Mucosa of gallbladder (tissue), 1 donor: ENCODE results near the gene TGFBR3. TPM values are rescaled to one million over a fixed set of nuclear protein-coding genes. Genes with fewer than 3 reads are reported as not detected.
"Not testable (repeated sequence)": the region's sequence is repeated elsewhere in the genome, so short reads cannot be mapped to it uniquely, and the experiment has no call there.

Source experiments
- DNase-seq: peaks from one replicate; pipeline ENCODE4 v3.0.0-alpha.2; 2020; ENCODE audit warnings: low spot score
- total RNA-seq: library from RNA; stranded (reverse); gene quantifications from one replicate; pipeline ENCODE4 v1.2.1, GENCODE V29; 2021
- donor health status: DM: no; HTN: no; CAD: no.

TGFBR3 gene
- total RNA-seq, 1 donor from 2014 or later = 54.4 TPM

- no peak for DNase-seq
Observed at GRCh38 chr1:91884459-91885212, 1.3 kb downstream of the TGFBR3 start.

- no peak for DNase-seq
Observed at GRCh38 chr1:91883470-91883869, 2.5 kb downstream of the TGFBR3 start.

DNA sequence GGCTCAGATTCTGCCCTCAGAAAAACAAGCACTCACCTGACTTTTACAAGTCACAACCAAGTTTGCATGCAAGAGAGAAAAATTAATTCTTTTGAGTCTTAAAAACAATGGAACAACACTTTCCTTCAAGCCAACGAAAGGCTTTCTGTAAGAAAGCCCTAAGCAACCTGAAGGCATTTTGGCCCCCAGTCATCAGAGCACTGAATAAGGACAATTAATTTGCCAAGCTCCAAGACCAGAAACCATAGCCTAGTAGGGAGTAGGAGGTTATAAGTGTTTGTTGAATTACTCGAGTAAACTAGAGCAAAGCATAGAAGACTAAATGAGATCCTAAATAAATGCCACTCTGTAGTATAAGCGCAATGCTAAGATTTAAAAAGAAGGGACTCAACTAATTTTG is 4.7 kb downstream of the TGFBR3 start:
- no peak for DNase-seq

DNA sequence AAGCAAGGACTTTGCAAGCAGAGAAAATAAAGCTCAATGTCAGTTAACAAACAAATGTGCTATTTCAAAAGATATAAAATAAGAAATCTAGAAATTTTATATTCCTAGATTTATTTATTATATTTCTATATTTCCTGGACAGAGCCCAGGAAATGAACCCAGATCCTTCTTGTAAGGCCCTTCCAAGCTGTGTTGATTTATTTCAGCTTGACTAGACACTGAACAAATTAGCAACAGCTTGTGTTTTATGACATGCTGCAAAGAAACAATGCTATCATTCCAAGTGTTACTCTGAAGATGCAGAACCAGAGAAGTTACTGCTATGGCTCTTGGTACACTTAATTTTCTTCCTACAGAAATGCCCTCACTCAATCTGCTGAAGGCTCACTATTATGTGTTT is 6.2 kb downstream of the TGFBR3 start:
- DNase-seq = no peak

DNA sequence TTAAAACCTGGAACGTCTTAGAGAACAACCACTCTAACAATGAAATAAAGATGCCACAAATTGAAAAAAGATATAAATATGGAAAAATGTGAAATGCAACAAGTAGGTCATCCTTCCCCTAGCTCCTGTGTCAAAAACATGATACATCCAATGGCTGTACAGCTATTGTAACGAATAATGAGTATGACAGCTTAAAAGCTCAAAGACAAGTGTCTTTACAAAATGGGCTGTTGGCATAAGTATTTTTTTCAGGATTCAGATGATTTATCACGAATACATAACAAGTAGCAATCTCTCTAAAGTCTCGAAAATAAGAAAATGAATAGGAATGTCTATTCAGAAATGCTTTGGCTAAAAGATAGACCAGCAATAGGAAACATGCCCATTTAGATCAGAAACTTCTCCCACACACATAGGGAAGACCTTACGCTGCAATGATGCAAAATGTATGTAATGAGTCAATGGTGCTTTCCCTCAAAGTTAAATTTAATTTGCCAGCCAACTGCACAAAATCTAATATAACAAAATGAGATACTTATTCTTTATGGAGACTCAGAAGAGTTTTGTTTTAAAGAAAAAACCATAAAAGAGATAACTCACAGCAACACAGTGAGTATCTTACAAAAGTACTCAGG is 8.3 kb downstream of the TGFBR3 start:
- DNase-seq = no peak

DNA sequence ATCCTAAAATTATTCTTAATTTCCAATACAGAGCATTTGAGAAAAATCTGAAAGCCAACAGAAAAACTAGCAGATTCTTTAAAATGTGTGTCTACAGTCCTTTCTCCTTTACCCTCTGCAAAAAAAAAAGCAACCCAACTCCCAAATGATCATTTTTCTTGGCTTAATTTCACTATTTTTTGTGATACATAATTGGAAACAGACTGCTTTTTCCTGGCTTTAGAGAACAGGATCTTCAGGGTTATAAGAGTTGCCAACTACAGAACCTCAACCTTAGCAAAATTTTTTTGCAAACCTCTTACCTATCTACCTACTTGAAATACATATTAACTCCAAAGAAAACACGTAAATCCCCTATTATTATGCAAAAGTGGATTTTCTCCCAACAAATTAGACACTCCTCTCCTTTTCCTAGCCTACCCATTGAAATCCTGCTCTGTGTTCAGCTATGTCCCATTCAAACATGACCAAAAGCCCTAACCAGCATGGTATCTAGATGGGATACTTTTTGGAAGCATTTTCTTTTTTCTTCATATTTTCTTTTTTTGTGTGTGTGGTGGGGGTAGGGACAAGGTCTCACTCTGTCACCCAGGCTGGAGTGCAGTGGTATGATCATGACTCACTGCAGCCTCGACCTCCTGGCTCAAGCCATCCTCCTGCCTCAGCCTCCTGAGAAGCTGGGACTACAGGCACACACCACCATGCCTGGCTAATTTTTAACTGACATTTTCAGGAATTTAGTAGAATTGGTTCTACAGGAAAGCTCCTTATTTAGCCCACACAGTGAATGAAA is 9.0 kb downstream of the TGFBR3 start:
- DNase-seq = no peak

DNA sequence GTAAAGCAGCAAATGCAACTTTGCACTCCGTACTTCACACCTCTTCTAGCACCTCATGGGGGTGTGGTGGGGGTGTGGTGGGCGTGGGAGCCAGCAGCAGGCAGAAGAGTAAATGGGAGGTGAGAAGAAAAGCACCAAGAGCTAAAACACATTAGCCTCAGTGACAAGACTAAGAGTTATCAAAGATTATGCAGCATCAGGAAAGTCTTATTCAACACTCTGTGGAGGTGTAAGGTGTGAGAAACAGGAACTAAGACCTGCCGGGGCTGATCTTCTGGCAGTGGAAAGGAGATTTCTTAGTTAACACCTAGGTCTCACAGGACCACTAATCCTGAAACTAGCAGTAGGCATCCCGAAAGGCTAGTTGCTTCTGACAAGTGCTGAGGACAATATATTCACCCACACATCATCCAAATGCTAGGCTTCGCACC is 9.9 kb downstream of the TGFBR3 start:
- no peak for DNase-seq

DNA sequence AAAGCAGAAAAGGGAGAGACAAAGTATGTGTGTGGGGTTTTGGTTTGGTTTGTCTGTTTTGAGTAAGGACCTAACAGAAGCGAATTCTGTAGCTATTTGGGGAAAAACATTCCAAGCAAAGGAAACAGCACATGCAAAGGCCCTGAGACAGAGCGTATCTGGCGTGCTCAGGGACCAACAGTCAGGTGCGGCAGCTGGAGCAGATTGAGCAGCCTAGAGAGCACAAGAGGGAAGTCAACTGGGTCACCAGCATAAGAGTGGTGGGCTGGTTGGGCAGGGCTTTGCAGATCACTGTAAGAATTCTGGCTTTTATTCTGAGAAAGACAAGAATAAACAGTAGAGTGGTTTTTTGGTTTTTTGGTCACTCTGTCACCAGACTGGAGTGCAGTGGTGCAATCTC is 11.8 kb downstream of the TGFBR3 start:
- DNase-seq = no peak

DNA sequence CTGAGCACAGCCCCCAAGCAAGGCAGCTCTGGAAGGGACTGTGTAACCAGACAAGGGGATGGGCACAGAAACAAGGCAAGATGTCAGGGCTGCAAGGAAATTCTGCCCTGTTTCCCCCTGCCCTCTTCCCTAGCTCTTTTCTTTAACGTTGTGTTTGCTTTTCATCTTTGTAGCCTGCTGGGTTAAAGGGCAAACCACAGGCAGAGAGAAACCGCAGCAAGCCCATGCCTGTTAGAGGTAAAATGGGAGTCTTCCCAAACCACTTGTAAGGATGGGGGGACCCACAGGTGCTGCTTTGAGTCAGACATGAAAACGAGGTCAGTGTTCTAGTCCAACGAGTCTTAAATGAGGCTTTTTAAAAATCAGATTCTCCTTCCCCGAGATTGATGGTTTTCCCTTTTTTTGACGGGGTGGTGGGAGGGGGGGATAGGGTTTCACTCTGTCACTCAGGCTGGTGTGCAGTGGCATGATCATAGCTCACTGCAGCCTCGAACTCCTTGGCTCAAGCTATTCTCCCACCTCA is 13.3 kb downstream of the TGFBR3 start:
- no peak for DNase-seq

DNA sequence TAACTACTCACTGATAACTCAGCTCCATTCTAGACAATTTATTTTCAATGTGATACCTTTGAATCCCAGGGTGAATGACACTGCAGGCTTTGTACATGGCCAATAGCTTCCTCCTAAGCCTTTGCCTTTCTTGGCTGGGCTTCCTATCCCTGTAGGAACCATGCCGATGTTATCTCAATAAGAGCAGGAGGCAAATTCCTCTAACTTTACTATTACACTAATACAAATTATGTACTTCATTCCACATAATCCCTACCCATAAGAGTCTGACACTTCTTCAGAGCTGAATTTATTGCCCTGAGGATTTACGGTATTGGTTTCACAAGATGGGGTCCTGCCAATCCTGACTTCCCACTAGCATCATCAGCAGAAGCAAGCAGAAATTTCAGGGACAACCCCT is 14.0 kb downstream of the TGFBR3 start:
- no peak for DNase-seq

GRCh38 chr1:91870322-91870721 is 15.6 kb downstream of the TGFBR3 start:
- no peak for DNase-seq

DNA sequence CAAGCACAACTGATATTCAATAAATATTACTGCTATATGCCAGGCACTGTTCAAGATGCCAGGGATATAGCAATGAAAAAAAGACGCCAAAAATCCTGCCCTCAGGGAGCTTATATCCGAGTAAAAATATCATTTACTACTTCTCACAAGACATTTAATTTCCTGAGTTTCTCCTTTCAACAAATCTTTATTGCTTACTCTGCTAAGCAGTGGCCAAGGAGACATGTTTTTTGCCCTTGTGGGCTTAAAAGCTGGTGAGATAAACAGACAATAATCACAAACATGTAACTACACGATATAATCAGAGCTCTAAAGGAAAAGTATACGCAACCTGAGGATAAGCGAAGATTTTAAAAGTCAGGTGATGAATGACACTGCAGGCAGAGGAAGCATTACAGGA is 19.5 kb downstream of the TGFBR3 start:
- no peak for DNase-seq

GRCh38 chr1:91864017-91864700 is 21.8 kb downstream of the TGFBR3 start:
- no peak for DNase-seq

- no peak for DNase-seq
Observed at GRCh38 chr1:91863498-91863897, 22.5 kb downstream of the TGFBR3 start.

GRCh38 chr1:91862120-91862519 is 23.8 kb downstream of the TGFBR3 start:
- DNase-seq = no peak

DNA sequence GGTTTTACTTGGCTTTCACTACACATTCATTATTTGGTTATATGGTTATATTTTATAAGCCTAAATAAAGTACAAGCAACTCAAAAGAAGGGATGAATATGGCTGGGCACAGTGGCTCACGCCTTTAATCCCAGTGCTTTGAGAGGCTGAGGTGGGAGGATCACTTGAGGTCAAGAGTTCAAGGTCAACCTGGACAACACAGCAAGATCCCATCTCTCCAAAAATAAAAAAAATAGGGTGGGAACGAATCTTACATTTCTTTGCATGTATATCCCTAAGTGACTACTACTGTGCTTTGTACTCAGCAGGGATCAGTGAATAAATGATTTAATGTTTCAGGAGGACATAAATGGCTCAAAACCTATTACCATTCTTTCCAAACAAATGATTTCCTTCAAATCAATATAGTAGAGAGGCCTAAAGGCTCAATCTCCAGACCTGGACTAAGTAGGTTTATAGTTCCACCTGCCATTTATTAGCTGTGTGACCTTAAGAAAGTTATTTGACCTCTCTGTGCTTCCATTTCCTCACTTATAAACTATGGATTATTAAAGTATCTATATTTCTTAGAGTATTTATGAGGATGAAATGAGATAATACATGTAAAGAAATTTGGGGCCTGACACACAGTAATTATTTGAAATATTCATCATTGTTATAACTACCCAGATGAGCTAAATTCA is 28.3 kb downstream of the TGFBR3 start:
- DNase-seq = no peak

GRCh38 chr1:91856996-91857395 is 29.0 kb downstream of the TGFBR3 start:
- DNase-seq = no peak

- no peak for DNase-seq
Observed at GRCh38 chr1:91854852-91855534, 31.0 kb downstream of the TGFBR3 start.

DNA sequence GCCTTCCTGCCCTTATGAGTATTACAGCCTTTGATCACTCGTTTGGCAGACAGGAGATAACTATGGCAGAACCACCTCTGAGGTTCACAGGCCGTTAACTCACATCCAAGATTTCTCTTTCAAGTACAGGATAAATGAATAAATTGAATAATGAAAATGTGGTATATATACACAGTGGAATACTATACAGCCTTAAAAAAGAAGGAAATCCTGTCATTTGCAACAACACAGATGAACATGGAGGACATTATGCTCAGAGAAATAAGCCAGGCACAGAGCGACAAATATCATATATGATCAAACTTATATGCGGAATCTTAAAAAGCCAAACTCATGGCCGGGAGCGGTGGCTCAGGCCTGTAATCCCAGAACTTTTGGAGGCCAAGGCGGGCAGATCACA is 32.6 kb downstream of the TGFBR3 start:
- no peak for DNase-seq

GRCh38 chr1:91852011-91852410 is 33.9 kb downstream of the TGFBR3 start:
- not testable (repeated sequence) for DNase-seq
